ENCODE data around the gene FIGNL2.

Gene FIGNL2

GRCh38 chr12:51852404-51853137, 4.1 kb upstream of the FIGNL2 start:
- no peak for DNase-seq

- no peak for DNase-seq
Observed at GRCh38 chr12:51851413-51852124, 3.1 kb upstream of the FIGNL2 start.

- no peak for DNase-seq
Observed at GRCh38 chr12:51850965-51851299, 2.4 kb upstream of the FIGNL2 start.

GRCh38 chr12:51850081-51850964, 1.8 kb upstream of the FIGNL2 start:
- DNase-seq = no peak

- no peak for DNase-seq
Observed at GRCh38 chr12:51848841-51849735, 570 bp upstream of the FIGNL2 start.

- peak in 1 of 2 experiments; percentile 34 for DNase-seq
Observed at GRCh38 chr12:51847643-51848325, 734 bp downstream of the FIGNL2 start.

GRCh38 chr12:51846911-51847642, 1.4 kb downstream of the FIGNL2 start:
- peak; percentile 63 to 66 for DNase-seq

- DNase-seq = no peak
Observed at GRCh38 chr12:51846271-51846691, 2.2 kb downstream of the FIGNL2 start.

GRCh38 chr12:51845482-51845881, 3.0 kb downstream of the FIGNL2 start:
- DNase-seq = no peak

GRCh38 chr12:51844854-51845253, 3.7 kb downstream of the FIGNL2 start:
- no peak for DNase-seq

- no peak for DNase-seq
Observed at GRCh38 chr12:51841727-51842126, 6.8 kb downstream of the FIGNL2 start.

GRCh38 chr12:51840966-51841365, 7.6 kb downstream of the FIGNL2 start:
- no peak for DNase-seq

GRCh38 chr12:51839310-51839947, 9.1 kb downstream of the FIGNL2 start:
- DNase-seq = no peak

- DNase-seq = no peak
Observed at GRCh38 chr12:51838762-51839161, 9.8 kb downstream of the FIGNL2 start.

- DNase-seq = no peak
Observed at GRCh38 chr12:51838036-51838435, 10.5 kb downstream of the FIGNL2 start.

- no peak for DNase-seq
Observed at GRCh38 chr12:51837286-51837685, 11.2 kb downstream of the FIGNL2 start.

- no peak for DNase-seq
Observed at GRCh38 chr12:51836827-51837173, 11.7 kb downstream of the FIGNL2 start.

- DNase-seq = no peak
Observed at GRCh38 chr12:51836041-51836826, 12.3 kb downstream of the FIGNL2 start.

- DNase-seq = no peak
Observed at GRCh38 chr12:51834411-51834810, 14.1 kb downstream of the FIGNL2 start.

Measured in activated T-cell treated with anti-CD3 and anti-CD28 coated beads, Interleukin-2, amount 50 U/mL, for 48 hours (primary cell).